Measurements from ENCODE around the gene ADM2. TPM values are rescaled to one million over a fixed set of nuclear protein-coding genes. Genes with fewer than 3 reads are reported as not detected.

The ADM2 gene
- total and polyA plus RNA-seq, 2 of the 13 experiments (the other 11 are each of a cell fraction or from before 2014, with no cell fraction given) = 1.2 to 3.0 TPM

- TF ChIP-seq REST (IDR thresholded peaks at IDR 0.05; ENCODE audit: borderline replicate concordance in 1 of 2, low read depth in 1 of 2, low read length in 2 of 2) = no peak
- TF ChIP-seq ZNF549 (CRISPR knock-in tag; IDR thresholded peaks at IDR 0.05) = no peak
- TF ChIP-seq ZNF615 (CRISPR knock-in tag; IDR thresholded peaks at IDR 0.05; ENCODE audit: borderline replicate concordance) = no peak; the same call in 1 of the 2 replicates
- no peak for TF ChIP-seq ZSCAN22 (CRISPR knock-in tag; IDR thresholded peaks at IDR 0.05)
- TF ChIP-seq ZNF878 (CRISPR knock-in tag; IDR thresholded peaks at IDR 0.05) = peak; percentile 76; the same call in 1 of the 2 replicates
- no peak for TF ChIP-seq ZNF674 (CRISPR knock-in tag; IDR thresholded peaks at IDR 0.05; ENCODE audit: low read depth)
- no peak for TF ChIP-seq FOXO4 (CRISPR knock-in tag; conservative IDR thresholded peaks at IDR 0.05)
- no peak for TF ChIP-seq NKX3-1 (CRISPR knock-in tag; IDR thresholded peaks at IDR 0.05)
- TF ChIP-seq ZNF318 (CRISPR knock-in tag; IDR thresholded peaks at IDR 0.05) = peak; percentile 98; the same call in 1 of the 2 replicates
- no peak for TF ChIP-seq ZNF704 (CRISPR knock-in tag; IDR thresholded peaks at IDR 0.05; ENCODE audit: borderline replicate concordance)
- no peak for TF ChIP-seq THAP8 (CRISPR knock-in tag; IDR thresholded peaks at IDR 0.05; ENCODE audit: borderline replicate concordance)
These were observed 4.1 kb downstream of the ADM2 start (continued) for GRCh38 chr22:50485221-50486131.

Measured in HepG2 (cell line).